ENCODE results near the gene ZFYVE26. TPM values are rescaled to one million over a fixed set of nuclear protein-coding genes. Genes with fewer than 3 reads are reported as not detected.

ZFYVE26 gene
- total RNA-seq, 1 experiment from 2014 or later, result 20.5 TPM

- ChIA-PET CTCF (no interaction called here), POLR2A (ENCODE audit: low non-redundant PET) (no interaction called here)
- DNase-seq (ENCODE audit: low spot score), result peak; percentile 59
- Histone ChIP-seq H3K36me3 (ENCODE audit: insufficient read depth, low read length, poor library complexity, severe bottlenecking) (peaks cover 15% of the 10 kb centered on the region), H3K27me3 (replicated peaks; ENCODE audit: insufficient read depth, low read depth, low read length, poor library complexity) (no peaks in the 10 kb centered on the region), H3K27ac (ENCODE audit: low read depth, low read length, poor library complexity, severe bottlenecking) (no peak overlapping the region), H3K4me1 (ENCODE audit: insufficient read depth, low read length, poor library complexity, severe bottlenecking) (no peaks in the 10 kb centered on the region), H3K9me3 (ENCODE audit: low read depth, low read length, poor library complexity, severe bottlenecking) (no peaks in the 10 kb centered on the region), H3K4me3 (ENCODE audit: low read depth, low read length, poor library complexity, severe bottlenecking) (no peak overlapping the region)
- intact Hi-C loops (cut with micrococcal nuclease; ENCODE audit: unreplicated experiment), result no loop called here
- TF ChIP-seq EZH2 (IDR thresholded peaks at IDR 0.05; ENCODE audit: borderline replicate concordance, low read depth, low read length, poor library complexity, severe bottlenecking) (no peak), CTCF (conservative IDR thresholded peaks at IDR 0.05; ENCODE audit: low read depth, low read length) (no peak)
- no TSS peak for BruUV-seq (replicated peaks)
Observed at GRCh38 chr14:67806246-67806645, 10.1 kb downstream of the ZFYVE26 start.

GRCh38 chr14:67800743-67801142 lies 15.6 kb downstream of the ZFYVE26 start:
- CTCF ChIA-PET, result no interaction called here
- no peaks in the 10 kb centered on the region for H3K4me1 ChIP-seq (ENCODE audit: insufficient read depth, low read length, poor library complexity, severe bottlenecking)
- no peaks in the 10 kb centered on the region for H3K27me3 ChIP-seq (replicated peaks; ENCODE audit: insufficient read depth, low read depth, low read length, poor library complexity)
- no peak for TF ChIP-seq EZH2 (IDR thresholded peaks at IDR 0.05; ENCODE audit: borderline replicate concordance, low read depth, low read length, poor library complexity, severe bottlenecking)
- TF ChIP-seq CTCF (conservative IDR thresholded peaks at IDR 0.05; ENCODE audit: low read depth, low read length), result no peak
- no peak for DNase-seq (ENCODE audit: low spot score)
- POLR2A ChIA-PET (ENCODE audit: low non-redundant PET), result no interaction called here
- no peak overlapping the region for H3K27ac ChIP-seq (ENCODE audit: low read depth, low read length, poor library complexity, severe bottlenecking)
- intact Hi-C loops (cut with micrococcal nuclease; ENCODE audit: unreplicated experiment), result no loop called here
- H3K4me3 ChIP-seq (ENCODE audit: low read depth, low read length, poor library complexity, severe bottlenecking), result no peak overlapping the region
- BruUV-seq (replicated peaks), result no TSS peak
- no peaks in the 10 kb centered on the region for H3K9me3 ChIP-seq (ENCODE audit: low read depth, low read length, poor library complexity, severe bottlenecking)
- H3K36me3 ChIP-seq (ENCODE audit: insufficient read depth, low read length, poor library complexity, severe bottlenecking), result peaks cover 21% of the 10 kb centered on the region

GRCh38 chr14:67798731-67799130 lies 17.7 kb downstream of the ZFYVE26 start:
- no peak for DNase-seq (ENCODE audit: low spot score)
- Histone ChIP-seq H3K4me1 (ENCODE audit: insufficient read depth, low read length, poor library complexity, severe bottlenecking) (no peaks in the 10 kb centered on the region), H3K27ac (ENCODE audit: low read depth, low read length, poor library complexity, severe bottlenecking) (no peak overlapping the region), H3K9me3 (ENCODE audit: low read depth, low read length, poor library complexity, severe bottlenecking) (no peaks in the 10 kb centered on the region), H3K4me3 (ENCODE audit: low read depth, low read length, poor library complexity, severe bottlenecking) (no peak overlapping the region), H3K27me3 (replicated peaks; ENCODE audit: insufficient read depth, low read depth, low read length, poor library complexity) (no peaks in the 10 kb centered on the region), H3K36me3 (ENCODE audit: insufficient read depth, low read length, poor library complexity, severe bottlenecking) (peaks cover 14% of the 10 kb centered on the region)
- POLR2A ChIA-PET (ENCODE audit: low non-redundant PET), result no interaction called here
- CTCF ChIA-PET, result no interaction called here
- TF ChIP-seq EZH2 (IDR thresholded peaks at IDR 0.05; ENCODE audit: borderline replicate concordance, low read depth, low read length, poor library complexity, severe bottlenecking) (no peak), CTCF (conservative IDR thresholded peaks at IDR 0.05; ENCODE audit: low read depth, low read length) (no peak)
- intact Hi-C loops (cut with micrococcal nuclease; ENCODE audit: unreplicated experiment), result no loop called here
- no TSS peak for BruUV-seq (replicated peaks)

Data from A673 (cell line).